ENCODE measurements around the gene VDAC2. TPM values are rescaled to one million over a fixed set of nuclear protein-coding genes. Genes with fewer than 3 reads are reported as not detected.
A peak's percentile ranks its signal among the peaks of the same experiment; 100 is the strongest.

The VDAC2 gene
- total and polyA plus RNA-seq, 10 of the 15 experiments (the other 5 are each of a cell fraction or from before 2014, with no cell fraction given), result 73.4 to 294 (median 146) TPM

- Histone ChIP-seq H2AFZ (ENCODE audit: control insufficient read depth, low read depth, low read length) (peak overlapping the region; percentile 81), H3K4me1 (ENCODE audit: control insufficient read depth, insufficient read depth, low read length) (peaks cover 11% of the 10 kb centered on the region), H3K4me3 (peak overlapping the region; percentile 44; the same call in 1 of the 2 replicates), H3K36me3 (ENCODE audit: control insufficient read depth in 2 of 2, insufficient read depth in 2 of 2, low read length in 1 of 2) (peaks cover 16 to 22% of the 10 kb centered on the region in 2 experiments), H3K9me3 (replicated peaks; ENCODE audit: control insufficient read depth, insufficient read depth, low read length) (no peaks in the 10 kb centered on the region), H3K4me2 (ENCODE audit: control insufficient read depth, insufficient read depth) (peak overlapping the region; percentile 99), H4K20me1 (ENCODE audit: control insufficient read depth, insufficient read depth) (no peaks in the 10 kb centered on the region), H3K27me3 (replicated peaks in 1 of 2; ENCODE audit: control insufficient read depth in 2 of 2, insufficient read depth in 2 of 2, low read length in 1 of 2) (no peaks in the 10 kb centered on the region), H3K79me2 (ENCODE audit: control insufficient read depth, insufficient read depth, low read length) (peaks cover 12% of the 10 kb centered on the region), H3K9ac (ENCODE audit: control insufficient read depth, insufficient read depth, low read length) (peak overlapping the region; percentile 76), H3K27ac (ENCODE audit: control insufficient read depth, insufficient read depth) (peak overlapping the region; percentile 77)
- in situ Hi-C loops (cut with MboI), result loop anchor here (5.0 to 10.0 kb wide), 3 partner anchors 121 to 1349 kb away; partner anchors contain the start of gene SAMD8
- DNase-seq (ENCODE audit: low read depth, low spot score) (no peak), ATAC-seq (no peak), FAIRE-seq (no peak)
- CTCF ChIA-PET, result interaction anchor here (3.4 to 14.5 kb wide), 5 partner anchors 9 to 990 kb away, joined by 27 to 207 read pairs (median 41); partner anchors contain the start of gene VDAC2
- BruUV-seq (replicated peaks), result TSS peak; percentile 53
- intact Hi-C loops (cut with micrococcal nuclease; ENCODE audit: unreplicated experiment), result loop anchor here (5.0 kb wide), 1 partner anchor 1346 kb away; no protein-coding TSS in a partner anchor
- TF ChIP-seq ATF3 (IDR thresholded peaks at IDR 0.05; ENCODE audit: borderline replicate concordance, extremely low read depth, low read depth, low read length) (no peak), MTA3 (IDR thresholded peaks at IDR 0.05; ENCODE audit: borderline replicate concordance, low read length) (0 out of 2 replicates have a peak, but pooled peaks have one; percentile 50), ZBTB40 (IDR thresholded peaks at IDR 0.05; ENCODE audit: borderline replicate concordance) (no peak), FOXM1 (IDR thresholded peaks at IDR 0.05; ENCODE audit: low read depth, low read length) (no peak), ETV6 (conservative IDR thresholded peaks at IDR 0.05 in 1 of 2, IDR thresholded peaks at IDR 0.05 in 1 of 2; ENCODE audit: borderline replicate concordance in 1 of 2, low read depth in 1 of 2) (no peak), SMAD5 (IDR thresholded peaks at IDR 0.05; ENCODE audit: low read depth) (peak; percentile 53; the same call in 1 of the 2 replicates), LARP7 (IDR thresholded peaks at IDR 0.05) (peak; percentile 33; the same call in 1 of the 2 replicates), SPI1 (IDR thresholded peaks at IDR 0.05; ENCODE audit: borderline replicate concordance, insufficient read depth, low read depth, low read length) (no peak), POLR2A (IDR thresholded peaks at IDR 0.05; ENCODE audit: low read depth, low read length) (no peak)
- WGBS (ENCODE audit: insufficient coverage, insufficient replicate concordance, low lambda C conversion rate, missing lambda C conversion rate), result 48% methylated on average over 14 of the region's 14 CpGs
- RAD21 ChIA-PET (ENCODE audit: unreplicated experiment), result interaction anchor here (1.0 to 3.4 kb wide), 7 partner anchors 23 to 224 kb away, joined by 3 to 52 read pairs (median 4); partner anchors contain the start of gene SAMD8
- POLR2A ChIA-PET, result interaction anchor here (0.6 to 2.5 kb wide), 3 partner anchors 21 to 49 kb away, joined by 3 to 26 read pairs (median 4); partner anchors contain the start of gene VDAC2
- SMC1A ChIA-PET (ENCODE audit: uncharacterized antibody, unreplicated experiment), result interaction anchor here (0.9 to 2.7 kb wide), 5 partner anchors 23 to 1070 kb away, joined by 3 to 13 read pairs (median 3); partner anchors contain the start of gene VDAC2
Measured at GRCh38 chr10:75233444-75234016, 22.9 kb downstream of the VDAC2 start.
